ENCODE measurements around the gene CARNS1.

CARNS1 gene, protein sequence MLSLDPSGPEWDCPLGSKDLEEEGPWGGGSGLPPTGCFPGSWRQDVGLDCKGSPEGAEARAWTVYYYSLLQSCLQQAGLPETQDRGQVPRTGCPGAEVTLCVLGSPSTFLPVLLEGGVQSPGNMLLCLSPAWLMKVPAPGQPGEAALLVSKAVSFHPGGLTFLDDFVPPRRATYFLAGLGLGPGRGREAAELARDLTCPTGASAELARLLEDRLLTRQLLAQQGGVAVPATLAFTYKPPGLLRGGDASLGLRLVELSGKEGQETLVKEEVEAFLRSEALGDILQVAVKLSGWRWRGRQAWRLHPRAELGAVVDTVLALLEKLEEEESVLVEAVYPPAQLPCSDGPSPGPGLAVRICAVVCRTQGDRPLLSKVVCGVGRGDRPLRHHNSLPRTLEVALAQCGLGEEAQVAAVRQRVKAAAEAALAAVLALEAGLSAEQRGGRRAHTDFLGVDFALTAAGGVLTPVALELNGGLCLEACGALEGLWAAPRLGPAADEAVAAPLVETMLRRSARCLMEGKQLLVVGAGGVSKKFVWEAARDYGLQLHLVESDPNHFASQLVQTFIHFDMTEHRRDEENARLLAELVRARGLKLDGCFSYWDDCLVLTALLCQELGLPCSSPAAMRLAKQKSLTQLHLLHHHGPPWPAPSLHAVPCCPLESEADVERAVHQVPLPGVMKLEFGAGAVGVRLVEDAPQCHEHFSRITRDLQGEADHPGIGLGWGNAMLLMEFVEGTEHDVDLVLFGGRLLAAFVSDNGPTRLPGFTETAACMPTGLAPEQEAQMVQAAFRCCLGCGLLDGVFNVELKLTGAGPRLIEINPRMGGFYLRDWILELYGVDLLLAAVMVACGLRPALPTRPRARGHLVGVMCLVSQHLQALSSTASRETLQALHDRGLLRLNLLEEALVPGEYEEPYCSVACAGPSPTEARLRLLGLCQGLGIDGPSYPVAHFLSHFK

DNA sequence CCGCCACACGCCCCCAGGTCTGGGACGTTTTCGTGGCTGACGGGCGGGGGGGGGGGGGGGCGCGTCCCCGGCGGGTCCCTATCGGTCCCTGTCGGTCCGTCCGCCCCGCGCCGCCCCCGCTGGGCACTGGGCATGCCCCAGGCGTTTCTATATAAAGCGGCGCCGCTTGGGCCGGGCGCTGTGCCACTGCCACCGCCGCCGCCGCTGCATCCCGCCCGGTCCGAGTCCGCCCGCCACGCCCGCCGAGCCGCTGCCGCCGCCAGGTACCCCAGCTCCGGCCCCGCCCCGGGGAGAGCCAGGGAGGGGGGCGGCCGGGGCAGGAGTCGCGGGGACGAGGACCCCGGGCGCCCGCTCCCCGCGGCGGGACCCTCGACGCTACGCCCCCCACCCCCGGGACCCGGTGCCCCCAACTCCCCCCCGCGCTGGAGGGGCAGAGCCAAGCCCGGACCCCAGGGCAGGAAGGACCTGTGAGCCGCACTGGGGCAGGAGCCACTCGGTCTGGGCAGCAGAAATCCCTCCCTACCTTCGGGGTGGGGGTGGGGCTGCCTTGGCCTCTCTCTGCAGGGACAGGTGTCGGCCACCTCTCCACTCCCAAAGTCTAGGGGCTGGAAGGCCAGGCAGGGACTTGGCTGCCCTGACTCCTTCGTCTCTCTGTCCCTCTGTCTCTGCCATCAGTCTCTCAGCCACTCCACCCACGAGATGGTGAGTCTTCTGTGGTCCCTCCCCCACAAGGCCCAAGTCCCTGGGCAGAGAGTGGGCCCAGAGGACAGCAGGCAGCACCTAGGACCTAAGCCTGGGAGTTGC is at the start of gene CARNS1:
TSS of gene CARNS1 (plus strand) at position 178 of the 804 bp plus-strand sequence. CDS start at position 700, 522 bp downstream.
- DNase-seq (ENCODE audit: low read depth): no peak

DNA sequence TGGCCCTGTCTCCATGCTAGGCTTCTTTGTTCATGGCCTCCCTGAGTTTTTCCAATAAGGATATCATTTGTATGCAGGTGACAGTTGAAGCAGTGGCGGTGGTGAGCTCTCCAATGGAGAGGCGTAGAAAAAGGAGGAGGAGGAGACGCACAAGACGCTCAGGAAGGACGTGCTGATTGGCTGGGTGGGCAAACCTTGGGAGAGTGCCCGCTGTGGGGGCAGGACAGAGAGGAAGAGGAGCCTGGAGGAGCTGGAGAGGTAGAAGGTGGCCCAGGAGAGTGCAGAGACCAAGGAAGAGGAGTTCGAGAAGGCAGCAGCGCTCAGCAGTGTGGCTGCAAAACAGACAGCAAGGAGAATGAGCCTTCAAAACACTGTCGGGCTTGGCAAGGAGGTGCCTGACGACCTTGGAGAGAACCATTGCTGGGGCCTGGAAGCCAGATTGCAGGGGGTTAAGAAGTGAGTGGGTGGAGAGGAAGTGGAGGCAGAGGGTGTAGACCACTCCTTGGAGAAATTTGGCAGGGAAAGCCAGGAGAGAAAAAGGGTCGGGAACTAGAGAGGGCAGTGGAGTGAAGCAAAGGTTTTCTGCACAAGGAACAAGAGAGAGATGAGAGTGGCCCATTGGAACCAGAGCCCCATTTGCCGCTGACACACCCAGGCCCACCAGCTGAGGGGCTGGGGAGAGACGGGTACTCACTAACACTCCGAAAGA is 49.6 kb upstream of the CARNS1 start:
- DNase-seq (ENCODE audit: low read depth): no peak

DNA sequence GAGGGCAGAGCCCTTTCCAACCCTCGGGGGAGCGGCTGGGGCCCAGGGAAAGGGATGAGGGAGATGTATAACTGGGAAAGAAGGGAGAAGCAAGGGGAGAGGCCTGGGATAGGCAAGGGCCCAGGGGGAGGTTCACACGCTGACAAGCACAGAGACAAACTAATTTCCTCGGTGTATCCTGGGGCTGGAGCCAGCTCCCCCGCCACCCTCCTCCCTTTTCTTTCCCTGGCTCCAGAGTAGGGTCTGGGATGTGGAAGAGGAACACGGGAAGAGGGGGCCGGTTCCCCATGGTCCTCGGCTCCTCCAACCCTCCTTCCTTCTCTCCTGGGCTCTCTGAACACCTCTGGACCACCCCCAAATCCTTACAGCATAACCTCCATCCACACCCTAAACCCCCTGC is 48.9 kb upstream of the CARNS1 start:
- no peak for DNase-seq (ENCODE audit: low read depth)

DNA sequence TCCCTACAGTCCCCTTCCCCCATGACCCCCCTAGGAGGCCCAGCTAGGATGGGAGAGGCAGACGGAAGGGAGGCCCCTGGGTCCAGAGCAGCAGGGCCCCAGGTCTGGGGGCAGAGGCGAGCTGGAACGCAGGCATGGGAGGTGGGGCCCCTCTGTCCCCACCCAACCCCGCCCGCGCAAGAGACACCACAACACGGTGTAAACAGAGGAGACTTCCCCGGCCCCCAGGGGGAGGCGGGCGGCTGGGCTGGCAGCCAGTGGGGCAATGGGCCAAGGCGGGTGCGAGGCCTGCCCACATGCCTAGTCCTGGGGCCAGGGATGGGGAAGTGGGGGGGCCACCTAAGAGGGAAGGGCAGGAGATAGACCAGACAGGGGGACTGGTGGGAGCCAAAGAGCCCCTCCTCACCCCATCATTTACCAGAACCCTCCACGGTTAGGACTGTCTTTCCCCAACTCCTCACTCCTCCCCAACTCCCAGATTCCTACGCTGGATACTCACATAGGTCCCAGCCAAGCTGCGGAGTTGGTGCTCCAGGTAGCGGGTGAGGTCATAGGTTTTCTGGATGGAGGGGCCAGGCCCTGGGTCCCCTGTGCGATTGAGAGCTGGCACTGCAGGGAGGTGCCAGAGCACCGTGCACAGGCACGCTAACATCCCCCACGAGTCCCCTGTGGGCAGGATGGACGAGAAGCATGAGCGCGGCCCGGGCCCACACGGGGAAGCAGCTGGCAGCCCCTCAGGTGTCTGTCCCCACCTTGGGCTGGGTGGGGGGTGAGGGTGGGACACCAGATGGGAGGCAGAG is 48.3 kb upstream of the CARNS1 start:
- DNase-seq (ENCODE audit: low read depth): no peak

DNA sequence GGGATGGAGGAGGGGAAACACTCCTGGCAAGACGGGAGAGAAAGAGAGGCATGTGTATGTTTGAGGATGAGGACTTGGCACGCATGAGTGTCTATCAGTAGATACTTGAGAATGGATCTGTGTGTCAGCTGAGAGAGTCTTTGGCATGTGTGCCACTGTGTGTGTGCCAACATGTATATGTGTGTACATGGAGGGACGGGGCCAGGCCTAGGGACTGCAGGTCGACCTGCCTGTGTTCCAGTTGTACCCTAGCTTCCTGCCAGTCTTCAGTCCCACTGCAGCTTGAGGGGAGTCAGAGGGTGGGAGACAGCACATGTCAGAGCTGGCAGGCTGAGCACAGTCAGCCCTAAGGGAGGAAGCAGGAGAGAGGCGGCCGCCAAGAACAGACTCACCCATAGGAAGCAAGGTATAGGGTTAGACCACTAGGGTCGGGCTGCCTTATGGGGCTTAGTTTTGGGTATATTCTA is 47.7 kb upstream of the CARNS1 start:
- DNase-seq (ENCODE audit: low read depth): no peak

DNA sequence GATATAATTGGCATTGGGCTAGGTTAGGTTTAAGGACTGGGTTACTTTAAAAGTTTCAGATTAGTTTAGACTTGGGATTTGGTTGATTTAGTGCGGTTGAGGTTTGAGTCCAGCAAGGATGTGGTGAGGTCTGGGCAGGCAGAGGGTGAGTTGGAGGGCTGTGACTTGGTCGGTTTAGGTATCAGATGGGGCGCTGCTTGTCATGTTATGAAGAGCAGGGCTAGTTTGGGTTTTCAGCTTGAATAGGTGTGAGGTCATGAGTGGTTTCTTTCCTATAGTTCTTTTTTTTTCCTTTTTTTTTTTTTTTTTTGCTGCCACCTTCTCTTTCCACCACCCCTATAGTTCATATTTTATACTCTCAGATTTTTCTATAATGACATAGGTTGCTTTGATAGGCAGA is 46.9 kb upstream of the CARNS1 start:
- no peak for DNase-seq (ENCODE audit: low read depth)

DNA sequence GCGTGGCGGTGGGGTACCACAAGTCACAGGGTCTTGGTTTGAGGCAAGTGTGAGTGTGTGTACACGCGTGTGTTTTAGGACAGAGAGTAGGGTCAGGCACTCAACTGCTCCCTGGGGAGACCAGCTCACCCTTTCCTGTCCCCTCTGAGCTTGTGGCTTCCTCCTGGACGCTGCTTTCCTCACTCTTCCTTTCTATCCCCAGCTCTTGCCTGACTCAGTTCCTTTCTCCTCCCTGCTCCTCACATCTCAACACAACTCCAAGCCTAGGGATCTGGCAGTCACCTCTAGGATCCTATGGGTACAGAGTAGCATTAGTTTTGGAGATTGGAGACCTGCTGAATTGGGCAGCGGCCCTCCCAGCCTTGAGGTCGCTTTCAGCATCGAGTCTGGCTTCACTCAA is 46.2 kb upstream of the CARNS1 start:
- DNase-seq (ENCODE audit: low read depth): no peak

DNA sequence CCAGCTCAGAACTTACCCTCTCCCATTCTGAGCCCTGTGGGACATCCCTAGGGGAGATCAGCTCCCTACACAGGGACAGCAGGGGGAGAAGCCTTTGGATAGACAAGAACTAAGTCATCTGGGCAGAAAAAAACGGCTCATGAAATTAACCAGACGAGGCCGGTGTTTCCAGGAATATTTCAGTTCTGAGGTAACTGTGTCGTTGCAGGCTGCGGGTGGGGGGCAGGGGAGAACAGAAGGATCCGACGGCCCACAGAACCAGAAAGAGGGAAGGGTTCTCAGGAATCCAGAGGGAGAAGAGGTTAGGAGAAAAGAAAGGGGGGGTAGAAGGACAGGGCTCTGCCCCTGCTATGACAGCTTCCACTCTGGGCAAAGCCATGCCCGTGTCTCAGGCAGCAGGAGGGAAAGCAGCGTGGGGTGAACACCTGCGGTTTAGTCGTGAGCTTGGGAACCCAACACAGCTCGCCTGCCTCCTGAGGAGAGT is 45.6 kb upstream of the CARNS1 start:
- DNase-seq (ENCODE audit: low read depth): no peak

DNA sequence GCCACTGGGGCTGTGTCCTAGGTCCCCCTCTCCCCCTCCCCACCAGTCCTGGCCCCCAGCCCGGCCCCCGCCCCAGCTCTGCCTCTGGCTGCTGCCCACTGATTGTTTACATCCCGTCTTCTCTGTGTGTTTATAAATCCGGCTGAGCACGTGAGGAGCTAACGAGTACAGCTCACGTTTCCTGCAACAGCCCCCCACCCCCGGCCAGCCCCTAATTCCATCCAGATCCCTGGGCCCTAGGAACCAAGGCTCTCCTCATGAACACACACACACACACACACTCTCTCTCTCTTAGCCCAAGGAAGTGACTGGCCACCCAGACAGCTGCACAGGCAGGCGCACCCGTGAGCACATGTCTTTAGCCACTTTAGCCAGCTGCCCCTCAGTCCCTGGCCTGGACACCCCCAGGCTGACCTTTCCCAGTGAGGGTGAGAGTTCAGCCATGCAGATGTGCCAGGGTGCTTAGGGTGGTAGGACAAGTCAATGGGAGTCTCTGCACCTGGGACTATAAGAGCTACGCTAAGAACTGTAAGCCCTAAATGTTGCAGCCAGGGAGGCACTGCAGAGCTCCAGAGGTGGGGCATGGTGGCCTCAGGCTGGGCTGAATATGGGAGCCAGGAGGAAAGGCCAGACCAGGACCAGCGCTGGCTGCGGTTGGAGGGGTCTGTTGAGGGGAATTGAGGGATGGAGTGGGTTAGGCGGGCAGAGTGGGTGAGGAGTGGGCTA is 45.0 kb upstream of the CARNS1 start:
- DNase-seq (ENCODE audit: low read depth): no peak

DNA sequence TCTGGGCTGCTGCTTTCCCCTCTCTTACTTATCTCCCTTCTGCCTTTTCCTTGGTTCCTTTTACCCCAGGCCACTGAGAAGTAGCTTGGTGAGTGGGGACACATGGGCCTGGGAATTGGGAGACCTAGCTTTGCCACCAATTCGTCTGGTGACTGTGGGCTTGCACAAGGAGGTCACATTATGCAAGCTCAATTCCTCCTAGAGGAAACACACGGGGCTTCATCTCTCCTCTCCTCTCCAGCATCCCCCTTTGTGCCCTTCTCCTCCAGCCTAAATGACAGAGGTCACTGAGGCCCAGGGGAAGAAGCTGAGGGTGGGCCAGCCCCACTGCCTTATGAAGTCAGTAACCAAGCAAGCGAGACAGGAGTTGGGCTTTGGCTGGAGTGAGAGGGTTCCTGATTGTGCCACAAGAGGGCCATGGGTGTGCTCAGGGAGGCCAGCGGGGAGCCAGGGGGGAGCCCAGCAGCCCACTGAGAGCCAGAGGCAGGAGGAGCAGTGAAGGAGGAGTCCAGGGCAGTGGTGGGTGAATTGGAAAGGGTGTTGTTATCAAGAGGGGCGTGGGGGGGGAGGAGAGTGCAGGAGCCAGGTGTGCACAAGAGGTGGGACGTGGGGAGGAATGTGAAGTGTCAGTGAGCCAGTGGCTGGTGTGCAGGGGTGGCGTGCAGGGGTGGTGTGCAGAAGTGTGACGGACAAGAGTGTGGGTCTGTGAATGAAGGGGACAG is 44.1 kb upstream of the CARNS1 start:
- DNase-seq (ENCODE audit: low read depth): no peak

DNA sequence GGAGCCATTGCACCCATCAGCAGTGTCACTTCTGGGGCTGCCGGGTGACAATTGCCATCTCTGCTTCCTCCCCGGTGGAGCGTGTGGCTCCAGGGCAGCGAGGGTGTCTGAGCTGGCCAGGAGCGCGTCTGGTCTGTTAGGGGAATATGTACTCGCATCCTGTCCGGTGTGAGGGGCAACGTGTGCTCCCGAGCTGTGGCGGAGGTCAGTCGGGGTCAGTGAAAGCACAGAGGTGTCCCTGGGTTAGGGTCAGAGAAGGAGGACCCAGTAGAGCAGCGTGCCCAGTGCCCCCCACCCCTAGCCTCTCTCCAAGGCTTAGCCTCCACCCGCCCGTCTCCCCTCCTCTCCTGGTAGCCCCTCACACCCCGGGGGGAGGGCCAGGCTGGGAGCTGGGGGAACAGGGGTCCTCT is 43.6 kb upstream of the CARNS1 start:
- DNase-seq (ENCODE audit: low read depth): no peak

DNA sequence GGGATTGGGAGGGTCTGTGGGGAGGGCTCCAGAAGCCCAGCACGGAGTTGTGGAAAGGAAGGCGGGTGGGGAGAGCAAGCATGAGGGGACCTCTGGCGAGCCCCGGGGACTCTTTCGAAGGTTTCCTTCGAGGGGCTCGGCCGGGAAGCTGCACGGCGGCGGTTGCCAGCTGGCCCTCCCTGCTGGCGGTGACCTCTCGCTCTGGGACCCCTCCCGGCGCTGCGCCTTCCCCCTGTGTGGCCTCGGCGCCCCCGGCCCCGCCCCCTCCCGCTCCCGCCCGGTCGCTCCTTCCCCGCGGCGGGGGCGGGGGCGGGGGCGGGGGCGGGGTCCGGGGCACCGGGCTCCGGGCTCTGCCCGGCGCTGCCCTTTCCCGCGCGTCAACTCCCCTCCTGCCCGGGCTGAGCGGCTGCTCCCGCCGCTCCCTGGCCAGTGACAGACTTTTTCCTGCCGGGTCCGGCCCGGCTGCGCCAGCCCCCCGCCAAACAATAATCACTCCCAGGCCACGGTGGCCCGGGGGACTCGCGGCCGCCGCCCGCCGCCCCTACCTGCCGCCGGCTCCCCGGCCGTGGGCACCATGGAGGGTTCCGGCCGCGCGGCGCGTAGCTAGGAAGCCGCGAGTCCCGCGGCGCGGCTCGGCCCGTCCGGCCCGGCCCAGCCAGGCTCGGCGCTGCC is 43.0 kb upstream of the CARNS1 start:
- DNase-seq (ENCODE audit: low read depth): no peak

DNA sequence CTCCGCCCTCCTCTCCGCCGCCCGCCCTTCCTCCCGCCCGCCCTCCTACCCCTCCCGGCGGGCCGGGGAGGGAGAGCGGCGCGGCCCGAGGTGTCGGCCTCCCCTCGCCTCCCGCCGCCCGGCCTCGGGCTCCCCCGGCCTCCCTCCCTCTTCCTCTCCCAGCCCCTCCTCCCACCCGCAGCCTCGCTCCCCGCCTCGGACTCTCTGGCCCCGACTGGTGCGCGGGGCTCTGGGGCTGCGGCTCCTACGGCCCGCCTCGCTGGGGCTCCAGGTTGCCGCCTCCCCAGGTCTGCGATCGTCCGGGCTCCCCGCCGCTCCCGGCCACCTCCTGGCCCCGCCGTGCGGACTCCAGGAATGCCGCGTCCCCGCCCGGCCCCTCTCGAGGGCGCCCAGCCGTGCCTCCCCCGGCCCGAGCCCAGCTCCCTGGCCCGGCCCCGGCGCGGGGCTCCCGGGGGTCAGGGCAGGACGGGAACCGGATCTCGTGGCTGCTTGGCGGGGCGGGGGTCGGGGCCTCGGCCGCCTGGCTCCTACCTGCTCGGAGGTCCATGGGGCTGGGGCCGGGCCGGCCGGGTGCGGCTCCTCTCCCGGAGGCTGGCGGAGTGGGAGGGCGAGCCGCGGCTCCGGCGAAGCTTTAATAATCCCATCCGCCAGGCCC is 42.4 kb upstream of the CARNS1 start, which contains the start of gene CLCF1:
TSS of gene CLCF1 (minus strand) at position 606 of the 655 bp plus-strand sequence. CDS start at position 547, 59 bp downstream.
- no peak for DNase-seq (ENCODE audit: low read depth)

DNA sequence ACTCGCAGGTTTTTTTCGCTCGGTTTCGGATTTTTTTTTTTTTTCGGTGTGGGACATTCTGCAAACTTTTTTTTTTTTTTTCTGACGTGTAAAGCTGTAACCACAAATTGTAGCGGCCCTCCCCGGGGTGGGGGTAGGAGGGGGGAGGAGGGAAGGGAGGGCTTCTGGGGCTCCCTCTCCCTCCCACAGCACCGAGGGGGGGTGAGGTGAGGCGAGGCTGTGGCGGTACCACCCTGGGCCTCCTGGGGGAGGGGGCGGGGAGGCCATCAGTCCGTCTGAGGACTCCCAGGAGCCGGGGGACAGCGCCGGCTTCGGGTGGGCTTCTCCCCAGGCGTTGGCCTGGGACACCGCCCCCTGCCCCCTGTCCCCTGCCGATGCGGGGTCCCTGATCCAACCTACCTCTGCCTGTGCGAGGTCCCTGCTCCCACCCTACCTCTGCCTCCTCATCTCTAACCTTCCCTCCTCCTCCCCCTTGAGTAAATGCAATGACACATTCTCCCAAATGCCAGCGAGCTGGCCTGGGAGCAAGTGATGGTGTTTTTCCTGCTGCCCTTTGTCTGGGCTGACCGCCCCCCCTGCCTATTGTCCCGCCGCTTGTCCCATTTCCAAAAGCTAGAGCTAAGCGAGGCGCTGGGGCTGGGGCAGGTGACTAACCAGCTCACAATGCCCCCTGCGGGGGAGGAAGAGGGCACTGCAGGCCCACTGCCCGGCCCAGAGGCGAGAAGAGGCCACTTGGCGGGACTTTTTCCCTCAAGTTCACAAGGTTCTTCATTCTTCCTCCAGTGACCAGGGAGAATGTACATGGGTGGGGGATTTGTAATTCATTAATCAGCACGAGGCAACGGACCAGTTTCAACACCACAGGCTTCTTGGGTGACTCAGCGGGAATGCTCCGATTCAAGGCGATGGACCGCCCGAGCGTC is 41.6 kb upstream of the CARNS1 start:
- peak; percentile 97 for DNase-seq (ENCODE audit: low read depth)

DNA sequence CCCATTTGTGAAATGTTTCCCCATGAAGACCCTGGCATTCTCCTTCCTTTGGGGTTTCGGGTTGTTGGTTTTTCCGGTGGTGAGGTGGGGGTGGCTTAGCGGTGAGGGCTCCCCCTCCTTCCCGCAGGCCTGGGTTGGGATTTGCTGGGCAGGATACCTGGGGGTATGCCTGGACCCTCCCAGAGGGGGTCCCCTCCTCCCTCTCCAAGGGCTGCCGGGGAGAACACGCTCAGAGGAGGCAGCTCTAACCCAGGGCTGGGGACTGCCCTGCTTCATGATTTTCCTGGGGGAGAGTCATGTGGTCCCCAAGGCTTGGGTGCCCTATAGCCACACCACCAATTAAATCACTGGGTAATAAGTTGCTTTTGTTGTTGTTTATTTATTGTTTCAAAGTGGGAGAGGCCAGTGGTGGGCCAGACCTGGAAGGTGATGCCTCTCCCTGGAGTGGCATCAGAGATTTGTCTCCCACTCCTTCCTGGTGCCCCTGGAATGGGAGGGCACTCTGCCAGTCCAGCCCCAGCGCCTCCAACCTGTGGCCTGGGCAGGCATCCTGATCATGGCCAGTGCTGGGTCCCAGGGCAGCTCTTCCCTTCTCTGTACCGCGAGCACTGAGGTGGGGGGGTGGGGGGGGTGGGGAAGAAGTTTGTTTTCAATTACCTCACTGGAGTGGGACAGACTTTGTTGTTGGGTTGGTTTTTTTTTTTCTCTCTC is 40.8 kb upstream of the CARNS1 start:
- no peak for DNase-seq (ENCODE audit: low read depth)

Data from HS-5 (cell line).